Naive B cell (primary cell): ENCODE data around the gene CCDC117. TPM values are rescaled to one million over a fixed set of nuclear protein-coding genes. Genes with fewer than 3 reads are reported as not detected.
A peak's percentile ranks its signal among the peaks of the same experiment; 100 is the strongest.

ENCODE experiments used
- ATAC-seq, 2 donors: fragments of 150-1000 bp; cut with Tn5 transposase; 2 replicates each; pipeline ENCODE4 v1.10.0; 2021; ENCODE audit warnings: low read depth in 2 of 2, mild to moderate bottlenecking in 2 of 2, moderate library complexity in 2 of 2
- DNase-seq: peaks from one replicate; pipeline ENCODE4 v3.0.0; 2022
- H3K27ac Mint-ChIP-seq, 6 donors: one replicate each; pipeline ENCODE4 v1.8.0; 2020 to 2022; ENCODE audit warnings: mild to moderate bottlenecking in 6 of 6, mixed read lengths in 6 of 6, moderate library complexity in 5 of 6, inconsistent platforms in 2 of 6
- H3K27me3 Mint-ChIP-seq, 3 donors: one replicate each; pipeline ENCODE4 v1.8.0; 2021 to 2022; ENCODE audit warnings: mixed read lengths in 3 of 3, mild to moderate bottlenecking in 1 of 3
- H3K36me3 Mint-ChIP-seq, 2 donors: one replicate each; pipeline ENCODE4 v1.8.0; 2020 to 2022; ENCODE audit warnings: mixed read lengths in 2 of 2, inconsistent platforms in 1 of 2, mild to moderate bottlenecking in 1 of 2
- H3K4me1 Mint-ChIP-seq, 3 donors: one replicate each; pipeline ENCODE4 v1.8.0; 2020 to 2022; ENCODE audit warnings: mixed read lengths in 3 of 3, inconsistent platforms in 1 of 3, mild to moderate bottlenecking in 1 of 3, moderate library complexity in 1 of 3
- H3K4me3 Mint-ChIP-seq, 8 donors: one replicate each; pipeline ENCODE4 v1.8.0; 2020 to 2022; ENCODE audit warnings: mild to moderate bottlenecking in 8 of 8, mixed read lengths in 8 of 8, moderate library complexity in 8 of 8, inconsistent platforms in 2 of 8
- H3K9me3 Mint-ChIP-seq, 7 donors: one replicate each; pipeline ENCODE4 v1.8.0; 2020 to 2022; ENCODE audit warnings: mixed read lengths in 7 of 7, mild to moderate bottlenecking in 5 of 7, inconsistent platforms in 2 of 7, moderate library complexity in 1 of 7
- polyA plus RNA-seq, 6 donors: library from polyadenylated mRNA; unstranded; fragments of 300-500 nt; fragmentation: Illumina TruSeq; gene quantifications; one replicate each; pipeline ENCODE4 v1.2.3, GENCODE V29; 2021; ENCODE audit warnings: low read depth in 6 of 6

Gene CCDC117
- polyA plus RNA-seq, 6 donors from 2014 or later: 9.9 to 30.0 (median 19.5) TPM

GRCh38 chr22:28832731-28833130, 60.2 kb downstream of the CCDC117 start:
- peaks cover 5 to 12% (median 6%) of the 10 kb centered on the region in 3 donors for H3K4me1 Mint-ChIP-seq
- DNase-seq (no peak), ATAC-seq (no peak)
- no peak overlapping the region for H3K4me3 Mint-ChIP-seq
- no peaks in the 10 kb centered on the region for H3K9me3 Mint-ChIP-seq
- H3K27ac Mint-ChIP-seq: peak overlapping the region in 1 of 6 donors; percentile 76
- peaks cover 0 to 7% of the 10 kb centered on the region in 2 donors for H3K36me3 Mint-ChIP-seq
- peaks cover 0 to 4% (median 0%) of the 10 kb centered on the region in 3 donors for H3K27me3 Mint-ChIP-seq

- H3K4me1 Mint-ChIP-seq: peaks cover 5 to 8% (median 6%) of the 10 kb centered on the region in 3 donors
- H3K9me3 Mint-ChIP-seq: no peaks in the 10 kb centered on the region
- no peak for ATAC-seq
- H3K27me3 Mint-ChIP-seq: peaks cover 0 to 4% (median 0%) of the 10 kb centered on the region in 3 donors
- H3K4me3 Mint-ChIP-seq: peak overlapping the region in 1 of 8 donors; percentile 42
- H3K36me3 Mint-ChIP-seq: peaks cover 0 to 7% of the 10 kb centered on the region in 2 donors
- no peak for DNase-seq
- H3K27ac Mint-ChIP-seq: peak overlapping the region in 2 of 6 donors; percentile 13 to 76
Measured at GRCh38 chr22:28833276-28833923, 60.9 kb downstream of the CCDC117 start.

- no peak for DNase-seq
- H3K9me3 Mint-ChIP-seq: no peaks in the 10 kb centered on the region
- H3K4me3 Mint-ChIP-seq: no peak overlapping the region
- H3K36me3 Mint-ChIP-seq: peaks cover 0 to 7% of the 10 kb centered on the region in 2 donors
- no peaks in the 10 kb centered on the region for H3K27me3 Mint-ChIP-seq
- H3K4me1 Mint-ChIP-seq: peaks cover 0 to 8% (median 0%) of the 10 kb centered on the region in 3 donors
- no peak overlapping the region for H3K27ac Mint-ChIP-seq
- no peak for ATAC-seq
Measured at GRCh38 chr22:28835630-28836189, 63.2 kb downstream of the CCDC117 start.

- Mint-ChIP-seq H3K9me3 (no peaks in the 10 kb centered on the region), H3K27ac (no peak overlapping the region), H3K4me1 (peaks cover 0 to 4% (median 0%) of the 10 kb centered on the region in 3 donors)
Measured at GRCh38 chr22:28837640-28838039, 65.1 kb downstream of the CCDC117 start.

More at GRCh38 chr22:28837640-28838039, 65.1 kb downstream of the CCDC117 start:
- Mint-ChIP-seq H3K4me3 (no peak overlapping the region), H3K27me3 (no peaks in the 10 kb centered on the region), H3K36me3 (peaks cover 0 to 7% of the 10 kb centered on the region in 2 donors)
- ATAC-seq (no peak), DNase-seq (no peak)

Other genes with a start within 250 kb of the CCDC117 start
- 1 to 10 TPM; 2.2 to 5.0 (median 2.9) TPM for gene TTC28, start 92.9 kb upstream of the CCDC117 start, polyA plus RNA-seq
- gene CHEK2, start 30.9 kb upstream of the CCDC117 start, polyA plus RNA-seq: 10 to 100 TPM; 16.0 to 75.9 (median 21.9) TPM
- 10 to 100 TPM; 14.7 to 23.6 (median 15.7) TPM for gene HSCB, start 30.7 kb upstream of the CCDC117 start, polyA plus RNA-seq
- 100 to 1,000 TPM in 1 of 6 donors, 10 to 100 TPM in 5; 64.0 to 138 (median 75.1) TPM for gene XBP1, start 27.9 kb downstream of the CCDC117 start, polyA plus RNA-seq
- under 1 TPM in 4 of 6 donors, not detected in 2; 0.09 to 0.23 (median 0.17) TPM for gene ZNRF3, start 110.9 kb downstream of the CCDC117 start, polyA plus RNA-seq